Gastroesophageal sphincter (tissue), 3 donors: Measurements from ENCODE around the gene XRCC3.

Experiments
- POLR2A ChIP-seq, 2 donors: fragments of 450-650 bp; IDR thresholded peaks; one replicate each; pipeline ENCODE4 v1.6.1; 2017; ENCODE audit warnings: antibody characterized with exemption in 2 of 2, mild to moderate bottlenecking in 2 of 2, moderate library complexity in 1 of 2
- POLR2AphosphoS5 ChIP-seq: sonication (generic); formaldehyde crosslinking; IDR thresholded peaks from one replicate; pipeline ENCODE4 v1.6.1; 2017; ENCODE audit warnings: antibody characterized with exemption
- TF ChIP-seq, protein P1 (sequence below), 4 experiments: fragments of 200-600 bp in 2 of 4; fragments of 450-650 bp in 2 of 4; sonication (generic) in 1 of 4; IDR thresholded peaks; one replicate each; pipeline ENCODE4 v1.5.1; 2017 to 2019; ENCODE audit warnings: antibody characterized with exemption in 4 of 4, mild to moderate bottlenecking in 2 of 4, moderate library complexity in 2 of 4

DNA sequence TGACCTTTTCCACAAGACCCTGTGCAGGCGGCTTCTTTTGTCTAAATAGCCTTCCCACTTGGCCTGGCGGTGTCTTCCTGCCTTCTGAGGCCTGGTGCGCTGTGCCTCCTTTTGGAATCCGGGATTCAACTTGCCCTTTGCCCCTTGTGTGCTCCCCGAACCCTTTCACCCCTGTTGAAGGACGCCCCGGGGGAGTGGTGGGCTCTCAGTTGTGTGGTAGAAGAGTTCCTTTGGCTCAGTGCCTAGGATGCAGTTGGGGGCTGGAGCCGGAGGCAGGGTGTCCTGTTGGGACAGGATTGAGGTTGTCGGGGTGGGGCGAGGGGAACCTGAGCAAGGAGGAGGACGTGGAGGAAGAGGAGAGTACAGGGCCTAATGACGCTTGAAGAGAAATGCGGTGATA is 51.7 kb downstream of the XRCC3 start:
- no peak for TF ChIP-seq POLR2A (IDR thresholded peaks at IDR 0.05)
- TF ChIP-seq, protein P1, sequence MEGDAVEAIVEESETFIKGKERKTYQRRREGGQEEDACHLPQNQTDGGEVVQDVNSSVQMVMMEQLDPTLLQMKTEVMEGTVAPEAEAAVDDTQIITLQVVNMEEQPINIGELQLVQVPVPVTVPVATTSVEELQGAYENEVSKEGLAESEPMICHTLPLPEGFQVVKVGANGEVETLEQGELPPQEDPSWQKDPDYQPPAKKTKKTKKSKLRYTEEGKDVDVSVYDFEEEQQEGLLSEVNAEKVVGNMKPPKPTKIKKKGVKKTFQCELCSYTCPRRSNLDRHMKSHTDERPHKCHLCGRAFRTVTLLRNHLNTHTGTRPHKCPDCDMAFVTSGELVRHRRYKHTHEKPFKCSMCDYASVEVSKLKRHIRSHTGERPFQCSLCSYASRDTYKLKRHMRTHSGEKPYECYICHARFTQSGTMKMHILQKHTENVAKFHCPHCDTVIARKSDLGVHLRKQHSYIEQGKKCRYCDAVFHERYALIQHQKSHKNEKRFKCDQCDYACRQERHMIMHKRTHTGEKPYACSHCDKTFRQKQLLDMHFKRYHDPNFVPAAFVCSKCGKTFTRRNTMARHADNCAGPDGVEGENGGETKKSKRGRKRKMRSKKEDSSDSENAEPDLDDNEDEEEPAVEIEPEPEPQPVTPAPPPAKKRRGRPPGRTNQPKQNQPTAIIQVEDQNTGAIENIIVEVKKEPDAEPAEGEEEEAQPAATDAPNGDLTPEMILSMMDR (IDR thresholded peaks at IDR 0.05), result no peak
- TF ChIP-seq POLR2AphosphoS5, result no peak
